Smooth muscle cell (in vitro differentiated cells): ENCODE data around the gene SLC13A1. TPM values are rescaled to one million over a fixed set of nuclear protein-coding genes. Genes with fewer than 3 reads are reported as not detected.
"Not testable (repeated sequence)": the region's sequence is repeated elsewhere in the genome, so short reads cannot be mapped to it uniquely, and the experiment has no call there.

Experiments
- DNase-seq: peaks from one replicate; lab custom pipeline; 2025; ENCODE audit not compliant: unreplicated experiment; lab: John Stamatoyannopoulos, UW
- H2AFZ ChIP-seq: fragments of 200-600 bp; sonication (generic); 2 replicates; pipeline ENCODE4 v1.6.0; 2016; ENCODE audit warnings: antibody characterized with exemption, low read depth, mild to moderate bottlenecking
- H3F3A ChIP-seq: fragments of 200-600 bp; sonication (generic); 2 replicates; pipeline ENCODE4 v1.6.0; 2017; ENCODE audit warnings: antibody characterized with exemption, low read depth
- H3K27ac ChIP-seq: fragments of 200-600 bp; sonication (generic); 2 replicates; pipeline ENCODE4 v1.5.1; 2016; ENCODE audit warnings: low read depth, mild to moderate bottlenecking
- H3K27me3 ChIP-seq: fragments of 200-600 bp; sonication (generic); 2 replicates; pipeline ENCODE4 v1.6.1; 2016; ENCODE audit warnings: low read depth, mild to moderate bottlenecking
- H3K36me3 ChIP-seq: fragments of 200-600 bp; sonication (generic); 2 replicates; pipeline ENCODE4 v1.5.1; 2016; ENCODE audit warnings: low read depth
- H3K4me1 ChIP-seq: fragments of 200-600 bp; sonication (generic); 2 replicates; pipeline ENCODE4 v1.5.1; 2016; ENCODE audit warnings: low read depth
- H3K4me2 ChIP-seq: fragments of 200-600 bp; sonication (generic); 2 replicates; pipeline ENCODE4 v1.6.0; 2016; ENCODE audit warnings: mild to moderate bottlenecking
- H3K4me3 ChIP-seq: fragments of 200-600 bp; sonication (generic); 2 replicates; pipeline ENCODE4 v1.5.1; 2016; ENCODE audit warnings: mild to moderate bottlenecking
- H3K79me2 ChIP-seq: fragments of 200-600 bp; sonication (generic); 2 replicates; pipeline ENCODE4 v1.6.0; 2016; ENCODE audit warnings: low read depth, mild to moderate bottlenecking
- H3K9ac ChIP-seq: fragments of 200-600 bp; sonication (generic); 2 replicates; pipeline ENCODE4 v1.6.0; 2016; ENCODE audit warnings: low read depth
- H3K9me3 ChIP-seq: fragments of 200-600 bp; sonication (generic); replicated peaks from 2 replicates; pipeline ENCODE4 v1.5.1; 2016; ENCODE audit warnings: low read depth
- H4K20me1 ChIP-seq: fragments of 200-600 bp; sonication (generic); 2 replicates; pipeline ENCODE4 v1.6.0; 2016; ENCODE audit warnings: low read depth
- WGBS: methylation state at CpG from one replicate; pipeline ENCODE4 v1.1.7; 2016; ENCODE audit warnings: low lambda C conversion rate; 5-methylcytosine and 5-hydroxymethylcytosine counted together
- polyA plus RNA-seq: library from polyadenylated mRNA; unstranded; fragments of >200 nt; fragmentation: Nextera tagmentation; extraction: Ambion mirVana; gene quantifications from 2 replicates; pipeline ENCODE4 v1.2.1, GENCODE V29; 2016
- total RNA-seq: library from RNA; depleted of rRNA; stranded (reverse); fragments of >200 nt; gene quantifications from 2 replicates; pipeline ENCODE4 v1.2.3, GENCODE V29; 2014
- TF ChIP-seq, protein P1 (sequence below): fragments of 200-600 bp; sonication (generic); IDR thresholded peaks from 2 replicates; pipeline ENCODE4 v1.5.1; 2017; ENCODE audit warnings: borderline replicate concordance, mild to moderate bottlenecking, antibody characterized with exemption; ENCODE audit not compliant: insufficient read depth, poor library complexity, severe bottlenecking

SLC13A1 gene
- total and polyA plus RNA-seq, 2 experiments from 2014 or later = not detected

DNA sequence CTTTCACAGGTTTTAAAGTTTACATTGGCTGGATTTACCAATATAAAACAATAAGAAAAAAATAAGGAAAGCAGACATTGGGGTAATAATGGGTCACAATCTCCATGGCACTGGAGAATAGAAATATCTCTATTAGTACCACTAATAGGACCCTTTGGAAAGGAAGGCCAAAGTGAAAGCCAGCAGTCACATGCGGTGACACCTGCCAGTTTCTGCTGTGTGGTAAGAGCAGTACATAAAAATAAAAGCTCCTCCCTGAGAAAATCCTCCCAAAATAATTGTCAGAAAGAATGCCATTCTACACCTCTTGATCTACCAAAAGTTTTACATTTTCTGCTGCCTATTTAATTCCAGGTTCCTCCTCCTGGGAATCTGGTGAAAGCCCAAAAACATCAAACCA is 30.4 kb upstream of the SLC13A1 start:
- no peaks in the 10 kb centered on the region for H3K27me3 ChIP-seq
- no peak overlapping the region for H3K4me3 ChIP-seq
- no peaks in the 10 kb centered on the region for H4K20me1 ChIP-seq
- no peaks in the 10 kb centered on the region for H3K4me1 ChIP-seq
- no peaks in the 10 kb centered on the region for H3K36me3 ChIP-seq
- no peak overlapping the region for H2AFZ ChIP-seq
- TF ChIP-seq, protein P1, sequence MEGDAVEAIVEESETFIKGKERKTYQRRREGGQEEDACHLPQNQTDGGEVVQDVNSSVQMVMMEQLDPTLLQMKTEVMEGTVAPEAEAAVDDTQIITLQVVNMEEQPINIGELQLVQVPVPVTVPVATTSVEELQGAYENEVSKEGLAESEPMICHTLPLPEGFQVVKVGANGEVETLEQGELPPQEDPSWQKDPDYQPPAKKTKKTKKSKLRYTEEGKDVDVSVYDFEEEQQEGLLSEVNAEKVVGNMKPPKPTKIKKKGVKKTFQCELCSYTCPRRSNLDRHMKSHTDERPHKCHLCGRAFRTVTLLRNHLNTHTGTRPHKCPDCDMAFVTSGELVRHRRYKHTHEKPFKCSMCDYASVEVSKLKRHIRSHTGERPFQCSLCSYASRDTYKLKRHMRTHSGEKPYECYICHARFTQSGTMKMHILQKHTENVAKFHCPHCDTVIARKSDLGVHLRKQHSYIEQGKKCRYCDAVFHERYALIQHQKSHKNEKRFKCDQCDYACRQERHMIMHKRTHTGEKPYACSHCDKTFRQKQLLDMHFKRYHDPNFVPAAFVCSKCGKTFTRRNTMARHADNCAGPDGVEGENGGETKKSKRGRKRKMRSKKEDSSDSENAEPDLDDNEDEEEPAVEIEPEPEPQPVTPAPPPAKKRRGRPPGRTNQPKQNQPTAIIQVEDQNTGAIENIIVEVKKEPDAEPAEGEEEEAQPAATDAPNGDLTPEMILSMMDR = no peak
- H3K9ac ChIP-seq = no peak overlapping the region
- no peaks in the 10 kb centered on the region for H3K9me3 ChIP-seq
- DNase-seq = no peak
- H3K79me2 ChIP-seq = no peaks in the 10 kb centered on the region
- 95% methylated on average over 1 of the region's 1 CpG for WGBS
- H3K4me2 ChIP-seq = no peak overlapping the region
- no peak overlapping the region for H3K27ac ChIP-seq
- H3F3A ChIP-seq = no peaks in the 10 kb centered on the region

DNA sequence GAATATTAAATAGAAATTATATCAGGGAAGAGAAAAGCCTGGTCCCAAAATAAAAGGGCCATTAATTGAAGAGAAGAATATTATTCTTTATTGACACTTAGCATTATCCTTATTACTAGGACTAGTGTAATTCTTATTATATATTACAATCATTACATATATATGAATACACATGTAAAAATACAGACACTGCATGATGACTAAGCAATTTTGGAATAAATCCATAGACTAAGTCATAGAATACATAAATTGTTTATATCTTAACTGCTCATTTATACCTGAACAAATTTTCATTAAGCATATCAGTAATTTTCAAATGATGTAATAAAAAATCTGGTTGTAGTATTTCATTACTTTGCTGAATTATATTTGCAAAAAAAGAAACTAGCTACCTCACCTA is 29.7 kb upstream of the SLC13A1 start:
- H3K36me3 ChIP-seq = no peaks in the 10 kb centered on the region
- no peaks in the 10 kb centered on the region for H3K79me2 ChIP-seq
- no peaks in the 10 kb centered on the region for H3K9me3 ChIP-seq
- no peak overlapping the region for H3K4me2 ChIP-seq
- TF ChIP-seq, protein P1 = no peak
- no peaks in the 10 kb centered on the region for H3F3A ChIP-seq
- no peak overlapping the region for H3K9ac ChIP-seq
- no peak overlapping the region for H2AFZ ChIP-seq
- DNase-seq = no peak
- no peaks in the 10 kb centered on the region for H3K4me1 ChIP-seq
- H3K4me3 ChIP-seq = no peak overlapping the region
- H4K20me1 ChIP-seq = no peaks in the 10 kb centered on the region
- H3K27me3 ChIP-seq = no peaks in the 10 kb centered on the region
- no peak overlapping the region for H3K27ac ChIP-seq

DNA sequence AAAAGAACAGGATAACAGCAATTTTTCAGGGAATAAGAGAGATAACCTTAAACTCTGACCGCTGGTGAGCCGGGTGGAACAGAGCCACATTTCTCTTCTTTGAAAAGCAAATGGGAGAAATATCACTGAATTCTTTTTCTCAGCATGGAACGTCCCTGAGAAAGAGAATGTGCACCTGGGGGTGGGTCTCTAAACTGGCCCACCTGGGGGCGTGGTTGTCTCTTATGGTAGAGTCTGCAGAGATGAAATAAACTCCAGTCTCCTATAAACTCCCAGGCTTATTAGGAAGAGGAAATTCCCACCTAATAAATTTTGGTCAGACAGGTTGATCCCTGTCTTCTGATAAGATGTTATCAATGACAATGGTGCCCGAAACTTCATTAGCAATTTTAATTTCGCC is 27.9 kb upstream of the SLC13A1 start:
- 89% methylated on average over 6 of the region's 6 CpGs for WGBS
- not testable (repeated sequence) for H3K9ac ChIP-seq, DNase-seq, H3K79me2 ChIP-seq, H4K20me1 ChIP-seq, H3K27me3 ChIP-seq, H2AFZ ChIP-seq, H3K9me3 ChIP-seq, H3K4me1 ChIP-seq, H3K36me3 ChIP-seq, H3K4me2 ChIP-seq, H3K4me3 ChIP-seq, H3F3A ChIP-seq, H3K27ac ChIP-seq

DNA sequence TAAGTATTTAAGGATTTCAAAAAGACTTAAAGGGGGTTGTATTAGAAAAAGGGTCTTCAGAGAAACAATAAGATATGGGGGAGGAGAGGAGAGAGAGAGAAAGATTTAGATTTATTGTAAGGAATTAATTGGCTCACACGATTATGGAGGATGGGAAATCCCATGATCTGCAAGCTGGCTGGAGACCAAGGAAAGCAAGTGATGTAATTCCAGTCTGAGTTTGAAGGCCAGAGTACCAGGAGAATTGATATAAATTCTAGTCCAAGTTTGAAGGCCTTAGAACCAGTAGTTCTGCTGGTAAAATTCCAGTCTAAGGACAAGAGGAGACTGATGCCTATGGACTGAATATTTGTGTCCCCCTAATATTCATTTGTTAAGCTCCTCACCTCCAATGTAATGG is 20.6 kb upstream of the SLC13A1 start:
- no peaks in the 10 kb centered on the region for H3K36me3 ChIP-seq
- no peaks in the 10 kb centered on the region for H4K20me1 ChIP-seq
- H3K27ac ChIP-seq = no peak overlapping the region
- no peak overlapping the region for H3K4me3 ChIP-seq
- 91% methylated on average over 1 of the region's 1 CpG for WGBS
- H3K27me3 ChIP-seq = no peaks in the 10 kb centered on the region
- H3K4me1 ChIP-seq = no peaks in the 10 kb centered on the region
- DNase-seq = no peak
- TF ChIP-seq, protein P1 = no peak
- no peak overlapping the region for H3K4me2 ChIP-seq
- H2AFZ ChIP-seq = no peak overlapping the region
- H3K9me3 ChIP-seq = peaks cover 1% of the 10 kb centered on the region
- H3F3A ChIP-seq = no peaks in the 10 kb centered on the region
- no peak overlapping the region for H3K9ac ChIP-seq
- H3K79me2 ChIP-seq = no peaks in the 10 kb centered on the region
